Nephron (organoid): ENCODE results near the gene INO80.

ENCODE experiments used
- H3K27ac Mint-ChIP-seq, 3 experiments: 2 replicates each; pipeline ENCODE4 v1.8.0; 2020; ENCODE audit warnings: mixed read lengths in 3 of 3, mild to moderate bottlenecking in 2 of 3, moderate library complexity in 1 of 3
- H3K27me3 Mint-ChIP-seq: 2 replicates; pipeline ENCODE4 v1.8.0; 2021; ENCODE audit warnings: low read depth, mild to moderate bottlenecking, moderate library complexity, mixed read lengths
- H3K36me3 Mint-ChIP-seq: 2 replicates; pipeline ENCODE4 v1.8.0; 2020; ENCODE audit warnings: low read depth, mixed read lengths
- H3K4me1 Mint-ChIP-seq: 2 replicates; pipeline ENCODE4 v1.8.0; 2020; ENCODE audit warnings: mixed read lengths
- H3K4me3 Mint-ChIP-seq, 3 experiments: 2 replicates each; pipeline ENCODE4 v1.8.0; 2020; ENCODE audit warnings: mild to moderate bottlenecking in 3 of 3, mixed read lengths in 3 of 3, moderate library complexity in 2 of 3
- H3K9me3 Mint-ChIP-seq: 2 replicates; pipeline ENCODE4 v1.8.0; 2020; ENCODE audit warnings: mixed read lengths
- CTCF ChIP-seq, 3 experiments: fragments of 200-600 bp; sonication (generic); IDR thresholded peaks; one replicate each; pipeline ENCODE4 v1.5.0; 2021; ENCODE audit warnings: antibody characterized with exemption in 3 of 3; ENCODE audit not compliant: unreplicated experiment in 3 of 3

INO80 gene

GRCh38 chr15:40934457-40934856 lies 181.6 kb downstream of the INO80 start:
- Mint-ChIP-seq H3K4me3 (no peak overlapping the region), H3K4me1 (peaks cover 27% of the 10 kb centered on the region), H3K27ac (no peak overlapping the region), H3K36me3 (no peaks in the 10 kb centered on the region), H3K9me3 (no peaks in the 10 kb centered on the region), H3K27me3 (peaks cover 68% of the 10 kb centered on the region)
- TF ChIP-seq CTCF (IDR thresholded peaks at IDR 0.05; ENCODE audit: unreplicated experiment in 3 of 3), result no peak

GRCh38 chr15:40933517-40933902 lies 182.6 kb downstream of the INO80 start:
- H3K4me3 Mint-ChIP-seq, result peak overlapping the region in 2 of 3 experiments; percentile 20 to 31
- no peak overlapping the region for H3K27ac Mint-ChIP-seq
- TF ChIP-seq CTCF (IDR thresholded peaks at IDR 0.05; ENCODE audit: unreplicated experiment in 3 of 3), result no peak
- H3K27me3 Mint-ChIP-seq, result peaks cover 72% of the 10 kb centered on the region
- H3K4me1 Mint-ChIP-seq, result peaks cover 31% of the 10 kb centered on the region
- H3K36me3 Mint-ChIP-seq, result no peaks in the 10 kb centered on the region
- H3K9me3 Mint-ChIP-seq, result no peaks in the 10 kb centered on the region

GRCh38 chr15:40932649-40933516 lies 183.2 kb downstream of the INO80 start:
- Mint-ChIP-seq H3K27me3 (peaks cover 74% of the 10 kb centered on the region), H3K4me1 (peaks cover 31% of the 10 kb centered on the region), H3K27ac (no peak overlapping the region), H3K4me3 (peak overlapping the region; percentile 83 to 88 (median 86)), H3K36me3 (no peaks in the 10 kb centered on the region), H3K9me3 (no peaks in the 10 kb centered on the region)
- TF ChIP-seq CTCF (IDR thresholded peaks at IDR 0.05; ENCODE audit: unreplicated experiment in 3 of 3), result no peak

- Mint-ChIP-seq H3K4me3 (peak overlapping the region; percentile 83 to 88 (median 86)), H3K27ac (no peak overlapping the region), H3K27me3 (peaks cover 76% of the 10 kb centered on the region), H3K36me3 (no peaks in the 10 kb centered on the region), H3K9me3 (no peaks in the 10 kb centered on the region), H3K4me1 (peaks cover 34% of the 10 kb centered on the region)
- TF ChIP-seq CTCF (IDR thresholded peaks at IDR 0.05; ENCODE audit: unreplicated experiment in 3 of 3), result no peak
Measured at GRCh38 chr15:40932156-40932555, 183.9 kb downstream of the INO80 start.

- Mint-ChIP-seq H3K27ac (no peak overlapping the region), H3K4me1 (peaks cover 40% of the 10 kb centered on the region), H3K9me3 (no peaks in the 10 kb centered on the region), H3K4me3 (peak overlapping the region; percentile 83 to 88 (median 86)), H3K27me3 (peaks cover 79% of the 10 kb centered on the region), H3K36me3 (no peaks in the 10 kb centered on the region)
- TF ChIP-seq CTCF (IDR thresholded peaks at IDR 0.05; ENCODE audit: unreplicated experiment in 3 of 3), result no peak
Measured at GRCh38 chr15:40931300-40932142, 184.6 kb downstream of the INO80 start.
